Chondrocyte (in vitro differentiated cells): ENCODE results near the gene GDPD2. TPM values are rescaled to one million over a fixed set of nuclear protein-coding genes. Genes with fewer than 3 reads are reported as not detected.

ENCODE experiments used
- DNase-seq: peaks from one replicate; pipeline ENCODE4 v3.0.0; 2021; ENCODE audit warnings: mixed read lengths, low spot score
- H3K27ac Mint-ChIP-seq: one replicate; pipeline ENCODE4 v1.8.0; 2021; ENCODE audit warnings: mild to moderate bottlenecking, moderate library complexity, mixed read lengths; ENCODE audit not compliant: unreplicated experiment
- H3K27me3 Mint-ChIP-seq: 2 replicates; pipeline ENCODE4 v1.8.0; 2021; ENCODE audit warnings: low read depth, mixed read lengths
- H3K36me3 Mint-ChIP-seq: 2 replicates; pipeline ENCODE4 v1.8.0; 2021; ENCODE audit warnings: low read depth, mixed read lengths
- H3K4me1 Mint-ChIP-seq: 2 replicates; pipeline ENCODE4 v1.8.0; 2021; ENCODE audit warnings: low read depth, mild to moderate bottlenecking, mixed read lengths
- H3K4me3 Mint-ChIP-seq: one replicate; pipeline ENCODE4 v1.8.0; 2021; ENCODE audit warnings: mild to moderate bottlenecking, moderate library complexity, mixed read lengths; ENCODE audit not compliant: unreplicated experiment
- H3K9me3 Mint-ChIP-seq: 2 replicates; pipeline ENCODE4 v1.8.0; 2021; ENCODE audit warnings: low read depth, mixed read lengths
- CTCF ChIP-seq: fragments of 200-600 bp; sonication (generic); IDR thresholded peaks from 2 replicates; pipeline ENCODE4 v1.5.0; 2021; ENCODE audit warnings: antibody characterized with exemption, mild to moderate bottlenecking, moderate library complexity
- total RNA-seq: library from RNA; stranded (reverse); gene quantifications from 3 replicates; pipeline ENCODE4 v1.2.1, GENCODE V29; 2021

Gene GDPD2
- total RNA-seq, 1 donor from 2014 or later, result not detected

- peaks cover 5% of the 10 kb centered on the region for H3K9me3 Mint-ChIP-seq
- H3K27ac Mint-ChIP-seq, result no peak overlapping the region
- no peaks in the 10 kb centered on the region for H3K4me1 Mint-ChIP-seq
- peaks cover 18% of the 10 kb centered on the region for H3K27me3 Mint-ChIP-seq
- no peak for TF ChIP-seq CTCF
- no peak for DNase-seq
- no peak overlapping the region for H3K4me3 Mint-ChIP-seq
- no peaks in the 10 kb centered on the region for H3K36me3 Mint-ChIP-seq
Measured at GRCh38 chrX:70445951-70446350, 22.8 kb downstream of the GDPD2 start.

- Mint-ChIP-seq H3K4me3 (no peak overlapping the region), H3K9me3 (peaks cover 5% of the 10 kb centered on the region)
- no peak for DNase-seq
Measured at GRCh38 chrX:70446380-70447350, 23.6 kb downstream of the GDPD2 start.

GRCh38 chrX:70449457-70449966 lies 26.4 kb downstream of the GDPD2 start:
- no peak for DNase-seq
- TF ChIP-seq CTCF, result no peak
- no peak overlapping the region for H3K4me3 Mint-ChIP-seq
- H3K36me3 Mint-ChIP-seq, result no peaks in the 10 kb centered on the region
- H3K9me3 Mint-ChIP-seq, result peaks cover 5% of the 10 kb centered on the region
- H3K27ac Mint-ChIP-seq, result no peak overlapping the region
- peaks cover 19% of the 10 kb centered on the region for H3K4me1 Mint-ChIP-seq
- peaks cover 5% of the 10 kb centered on the region for H3K27me3 Mint-ChIP-seq

More at GRCh38 chrX:70446380-70447350, 23.6 kb downstream of the GDPD2 start:
- Mint-ChIP-seq H3K27me3 (peaks cover 14% of the 10 kb centered on the region), H3K4me1 (no peaks in the 10 kb centered on the region), H3K36me3 (no peaks in the 10 kb centered on the region), H3K27ac (no peak overlapping the region)
- TF ChIP-seq CTCF, result no peak

- Mint-ChIP-seq H3K27ac (peak overlapping the region; percentile 37), H3K36me3 (no peaks in the 10 kb centered on the region), H3K4me1 (peaks cover 27% of the 10 kb centered on the region), H3K4me3 (peak overlapping the region; percentile 82), H3K9me3 (peaks cover 5% of the 10 kb centered on the region), H3K27me3 (no peaks in the 10 kb centered on the region)
- peak; percentile 82 for TF ChIP-seq CTCF
- no peak for DNase-seq
Measured at GRCh38 chrX:70452143-70452733, 29.1 kb downstream of the GDPD2 start.

- no peak overlapping the region for H3K27ac Mint-ChIP-seq
- DNase-seq, result no peak
Measured at GRCh38 chrX:70453024-70453618, 30.0 kb downstream of the GDPD2 start.

More at GRCh38 chrX:70453024-70453618, 30.0 kb downstream of the GDPD2 start:
- TF ChIP-seq CTCF, result no peak
- H3K4me1 Mint-ChIP-seq, result peaks cover 27% of the 10 kb centered on the region
- no peaks in the 10 kb centered on the region for H3K36me3 Mint-ChIP-seq
- H3K4me3 Mint-ChIP-seq, result peak overlapping the region; percentile 82
- H3K9me3 Mint-ChIP-seq, result peaks cover 5% of the 10 kb centered on the region
- H3K27me3 Mint-ChIP-seq, result no peaks in the 10 kb centered on the region
